ENCODE measurements around the gene TUB.
A peak's percentile ranks its signal among the peaks of the same experiment; 100 is the strongest.

The TUB gene

GRCh38 chr11:8093931-8094575 lies 13.0 kb downstream of the TUB start:
- no peak for DNase-seq

- DNase-seq, result no peak
Observed at GRCh38 chr11:8094656-8095055, 13.6 kb downstream of the TUB start.

- DNase-seq, result no peak
Observed at GRCh38 chr11:8095371-8095770, 14.4 kb downstream of the TUB start.

GRCh38 chr11:8095806-8096522 lies 15.0 kb downstream of the TUB start:
- no peak for DNase-seq

- DNase-seq, result no peak
Observed at GRCh38 chr11:8096575-8096974, 15.6 kb downstream of the TUB start.

GRCh38 chr11:8097062-8097461 lies 16.1 kb downstream of the TUB start:
- DNase-seq, result no peak

- DNase-seq, result no peak
Observed at GRCh38 chr11:8097468-8097867, 16.5 kb downstream of the TUB start.

- DNase-seq, result no peak
Observed at GRCh38 chr11:8097926-8098325, 16.9 kb downstream of the TUB start.

- no peak for DNase-seq
Observed at GRCh38 chr11:8098361-8098760, 17.4 kb downstream of the TUB start.

GRCh38 chr11:8098879-8099278 lies 17.9 kb downstream of the TUB start:
- DNase-seq, result no peak

GRCh38 chr11:8099291-8099899 lies 18.4 kb downstream of the TUB start:
- peak; percentile 68 for DNase-seq

- no peak for DNase-seq
Observed at GRCh38 chr11:8100158-8100557, 19.1 kb downstream of the TUB start.

- no peak for DNase-seq
Observed at GRCh38 chr11:8100605-8101004, 19.6 kb downstream of the TUB start.

- no peak for DNase-seq
Observed at GRCh38 chr11:8101421-8101820, 20.4 kb downstream of the TUB start.

- no peak for DNase-seq
Observed at GRCh38 chr11:8102296-8102915, 21.4 kb downstream of the TUB start.

GRCh38 chr11:8102965-8103364 lies 22.0 kb downstream of the TUB start:
- no peak for DNase-seq

GRCh38 chr11:8103909-8104308 lies 22.9 kb downstream of the TUB start:
- DNase-seq, result no peak

- no peak for DNase-seq
Observed at GRCh38 chr11:8105133-8105532, 24.1 kb downstream of the TUB start.

- no peak for DNase-seq
Observed at GRCh38 chr11:8105666-8106065, 24.7 kb downstream of the TUB start.

GRCh38 chr11:8106679-8107078 lies 25.7 kb downstream of the TUB start:
- DNase-seq, result no peak

- DNase-seq, result no peak
Observed at GRCh38 chr11:8107642-8108041, 26.6 kb downstream of the TUB start.

- no peak for DNase-seq
Observed at GRCh38 chr11:8108421-8108820, 27.4 kb downstream of the TUB start.

GRCh38 chr11:8109675-8110074 lies 28.7 kb downstream of the TUB start:
- no peak for DNase-seq

GRCh38 chr11:8110396-8110795 lies 29.4 kb downstream of the TUB start:
- no peak for DNase-seq

All from CD4-positive, alpha-beta T cell treated with Interleukin-17A for 1 hour (primary cell).